Neutrophil (primary cell): ENCODE results near the gene PIP4K2C.

Experiments used
- H3K27ac ChIP-seq: fragments of 200-600 bp; sonication (generic); 2 replicates; pipeline ENCODE4 v1.5.1; 2016; ENCODE audit warnings: mild to moderate bottlenecking, moderate library complexity
- H3K27me3 ChIP-seq: fragments of 200-600 bp; sonication (generic); 2 replicates; pipeline ENCODE4 v1.6.0; 2016; ENCODE audit warnings: mild to moderate bottlenecking
- H3K36me3 ChIP-seq: fragments of 200-600 bp; sonication (generic); 2 replicates; pipeline ENCODE4 v1.5.1; 2017
- H3K4me1 ChIP-seq, 2 experiments: fragments of 200-600 bp in 1 of 2; sonication (generic) in 1 of 2; 1 replicate in 1 of 2; 2 replicates in 1 of 2; pipeline versions ENCODE4 v1.5.1 to v1.6.1; 2013 to 2016; ENCODE audit warnings: low read depth in 1 of 2, low read length in 1 of 2, mild to moderate bottlenecking in 1 of 2, moderate library complexity in 1 of 2; ENCODE audit not compliant: control insufficient read depth in 1 of 2, insufficient read depth in 1 of 2
- H3K4me3 ChIP-seq, 2 experiments: fragments of 200-600 bp in 1 of 2; sonication (generic) in 1 of 2; 1 replicate in 1 of 2; 2 replicates in 1 of 2; pipeline ENCODE4 v1.5.1; 2013 to 2016; ENCODE audit warnings: low read depth in 1 of 2, low read length in 1 of 2, mild to moderate bottlenecking in 1 of 2, moderate library complexity in 1 of 2
- H3K9me3 ChIP-seq: fragments of 200-600 bp; sonication (generic); 2 replicates; pipeline ENCODE4 v1.5.1; 2016
- CTCF ChIP-seq: fragments of 200-600 bp; sonication (generic); IDR thresholded peaks from 2 replicates; pipeline ENCODE4 v1.5.1; 2016; ENCODE audit warnings: antibody characterized with exemption

Gene PIP4K2C

GRCh38 chr12:57590864-57591781, at the start of gene PIP4K2C:
PIP4K2C (plus strand) TSS chr12:57591192; CDS start chr12:57591290, 98 bp downstream.
- Histone ChIP-seq H3K36me3 (peaks cover 22% of the 10 kb centered on the region), H3K4me3 (peak within 1 kb of the TSS; percentile 76 to 91), H3K27ac (peak within 1 kb of the TSS; percentile 76), H3K4me1 (peaks cover 14 to 16% of the 10 kb centered on the region in 2 experiments), H3K9me3 (no peaks in the 10 kb centered on the region), H3K27me3 (peaks cover 33% of the 10 kb centered on the region)
- TF ChIP-seq CTCF, result no peak

DNA sequence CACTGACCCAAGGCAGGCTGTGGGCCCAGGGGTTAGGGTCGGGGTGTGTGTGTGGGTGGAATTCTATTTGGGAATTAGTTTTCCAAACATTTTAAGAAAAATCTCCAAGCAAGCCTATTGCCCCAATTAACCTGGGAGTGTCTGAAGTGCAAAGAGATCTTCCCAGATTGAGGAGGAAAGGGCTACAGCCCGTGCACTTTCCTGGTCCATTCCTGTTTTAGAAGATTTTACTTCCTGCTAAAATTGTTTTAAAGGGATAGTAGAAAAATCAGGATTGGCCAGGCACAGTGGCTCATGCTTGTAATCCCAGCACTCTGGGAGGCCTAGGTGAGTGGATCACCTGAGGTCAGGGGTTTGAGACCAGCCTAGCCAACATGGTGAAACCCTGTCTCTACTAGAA, 49.3 kb upstream of the PIP4K2C start:
- Histone ChIP-seq H3K27ac (no peak overlapping the region), H3K4me3 (no peak overlapping the region), H3K4me1 (peaks cover 23 to 24% of the 10 kb centered on the region in 2 experiments), H3K27me3 (no peaks in the 10 kb centered on the region), H3K36me3 (peaks cover 53% of the 10 kb centered on the region), H3K9me3 (no peaks in the 10 kb centered on the region)
- no peak for TF ChIP-seq CTCF

GRCh38 chr12:57543581-57543980, 47.4 kb upstream of the PIP4K2C start:
- Histone ChIP-seq H3K27me3 (peaks cover 8% of the 10 kb centered on the region), H3K4me3 (no peak overlapping the region), H3K27ac (no peak overlapping the region), H3K9me3 (no peaks in the 10 kb centered on the region), H3K4me1 (peaks cover 31 to 32% of the 10 kb centered on the region in 2 experiments), H3K36me3 (peaks cover 42% of the 10 kb centered on the region)
- TF ChIP-seq CTCF, result no peak

DNA sequence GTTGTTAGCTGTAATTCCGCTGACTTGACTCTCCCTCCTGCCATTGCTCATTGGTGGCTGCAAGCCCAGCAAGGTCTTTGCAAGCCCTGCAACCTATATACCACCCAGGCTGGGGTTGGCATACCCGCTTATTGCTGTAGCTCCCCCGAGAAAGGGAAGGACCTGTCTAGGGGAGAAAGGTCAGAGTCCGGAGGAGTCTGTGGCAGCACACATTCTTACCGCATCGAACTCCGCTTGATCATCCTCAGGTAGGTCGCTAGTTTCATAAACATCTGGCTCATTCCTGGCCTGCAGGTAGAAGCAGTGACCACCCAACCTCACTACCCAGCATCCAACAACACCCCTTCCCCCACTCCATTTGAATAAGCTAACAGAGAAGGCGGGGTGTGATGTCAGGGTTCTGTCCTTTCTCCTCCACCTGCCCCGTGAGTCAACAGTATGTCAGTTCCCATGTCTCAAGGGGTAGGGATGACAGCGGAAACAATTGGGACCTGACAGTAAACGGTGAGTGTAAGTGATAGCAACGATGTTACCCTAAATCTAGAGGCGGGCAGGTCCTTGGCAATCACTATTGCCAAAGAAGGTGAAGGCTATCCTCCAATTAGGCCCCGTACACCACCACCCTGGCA, 45.1 kb upstream of the PIP4K2C start:
- no peak for TF ChIP-seq CTCF
- peaks cover 32% of the 10 kb centered on the region for H3K27me3 ChIP-seq
- no peaks in the 10 kb centered on the region for H3K9me3 ChIP-seq
- peak overlapping the region; percentile 72 to 92 for H3K4me3 ChIP-seq
- H3K36me3 ChIP-seq, result peaks cover 20% of the 10 kb centered on the region
- peaks cover 36 to 42% of the 10 kb centered on the region in 2 experiments for H3K4me1 ChIP-seq
- H3K27ac ChIP-seq, result peak overlapping the region; percentile 83

- no peaks in the 10 kb centered on the region for H3K9me3 ChIP-seq
- peaks cover 39% of the 10 kb centered on the region for H3K27me3 ChIP-seq
- peak; percentile 17 for TF ChIP-seq CTCF
- peaks cover 36 to 42% of the 10 kb centered on the region in 2 experiments for H3K4me1 ChIP-seq
- H3K4me3 ChIP-seq, result peak within 1 kb of the TSS; percentile 72 to 92
- H3K36me3 ChIP-seq, result peaks cover 13% of the 10 kb centered on the region
- H3K27ac ChIP-seq, result peak within 1 kb of the TSS; percentile 83
Observed at GRCh38 chr12:57546438-57547287, 44.3 kb upstream of the PIP4K2C start, which contains the start of gene DCTN2. DCTN2 (minus strand) TSS chr12:57547192; CDS start chr12:57547063, 129 bp downstream.
